ENCODE measurements around the gene ZNF345. TPM values are rescaled to one million over a fixed set of nuclear protein-coding genes. Genes with fewer than 3 reads are reported as not detected.

The ZNF345 gene
- polyA plus RNA-seq, 1 of the 3 experiments (the other 2 are of a cell fraction) = 2.4 TPM

DNA sequence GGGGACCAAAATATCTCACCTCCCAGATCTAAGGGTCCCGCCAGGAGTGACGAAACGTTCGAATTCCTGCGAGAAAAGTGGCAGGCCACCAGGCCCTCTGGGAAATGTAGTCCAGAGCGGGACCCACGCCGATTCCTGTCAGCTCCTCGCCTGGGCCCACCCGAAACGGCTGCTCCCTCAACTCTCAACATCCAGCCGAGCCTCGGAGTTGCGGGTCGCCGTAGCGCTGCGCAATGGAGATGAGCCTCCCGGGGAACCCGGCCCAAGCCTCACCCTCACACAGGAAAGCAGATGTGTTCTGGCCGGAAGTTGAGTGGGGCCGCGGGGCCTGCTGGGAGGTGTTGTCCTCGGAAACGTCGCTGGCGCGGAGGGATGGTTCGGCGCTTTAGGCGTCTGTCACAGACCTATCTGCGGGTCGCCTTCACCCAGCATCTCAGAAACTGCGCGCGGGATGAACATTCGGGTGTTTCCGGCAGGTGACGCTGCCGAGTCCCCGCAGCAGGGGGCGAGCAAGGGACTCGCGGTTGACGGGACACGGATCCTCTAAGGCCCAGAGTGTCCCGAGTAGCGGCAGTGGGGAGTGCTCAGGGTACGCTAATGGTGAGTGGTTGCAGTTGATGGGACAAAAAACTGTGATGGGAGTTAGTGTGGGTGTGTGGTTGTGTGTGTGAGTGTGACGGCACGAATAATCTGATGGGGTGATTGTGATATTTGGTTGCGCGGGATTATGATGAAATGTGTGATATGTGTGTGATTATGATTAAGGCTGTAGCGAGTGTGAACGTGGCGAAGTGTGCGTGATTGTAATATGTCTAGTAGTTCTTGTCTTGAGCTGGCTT is 65.5 kb downstream of the ZNF345 start, which contains the start of the genes ZNF568 and ZNF829:
TSS of gene ZNF568 (plus strand) at position 341 of the 839 bp plus-strand sequence. CDS start 6,439 bp downstream, outside the sequence.
TSS of gene ZNF829 (minus strand) at position 300 of the 839 bp plus-strand sequence. CDS start 1,124 bp downstream, outside the sequence.
- H3F3A ChIP-seq (replicated peaks; ENCODE audit: insufficient read depth) = peaks cover 11% of the 10 kb centered on the region
- ChIA-PET POLR2A (interaction anchor here (0.9 to 1.1 kb wide), 2 partner anchors 66 to 78 kb away, joined by 3 to 4 read pairs; partner anchors contain the start of genes ZNF345 and ZNF790), CTCF (interaction anchor here (2.0 kb wide), 1 partner anchor 12 kb away, joined by 5 read pairs; no protein-coding TSS in a partner anchor)
- H3K4me1 ChIP-seq (ENCODE audit: control insufficient read depth in 1 of 2, insufficient read depth in 2 of 2, low read depth in 1 of 2, low read length in 1 of 2) = peaks cover 0 to 12% of the 10 kb centered on the region in 2 experiments; a peak in 2 of 4 replicates
- WGBS (ENCODE audit: low lambda C conversion rate) = 3% methylated on average over 48 of the region's 57 CpGs
- H4K20me1 ChIP-seq (ENCODE audit: insufficient read depth) = no peaks in the 10 kb centered on the region
- H3K27me3 ChIP-seq (ENCODE audit: insufficient read depth) = no peaks in the 10 kb centered on the region
- 0 out of 2 replicates have a peak, but pooled peaks cover 7% of the 10 kb centered on the region for H3K9me3 ChIP-seq
- peak within 1 kb of the TSS; percentile 88 for H2AFZ ChIP-seq (ENCODE audit: low read depth)
- peak within 1 kb of the TSS; percentile 67 for H3K4me2 ChIP-seq
- H3K4me3 ChIP-seq (ENCODE audit: low read depth in 2 of 2, low read length in 1 of 2) = peak within 1 kb of the TSS; percentile 66 to 85
- DNase-seq = peak; percentile 87
- H3K36me3 ChIP-seq (replicated peaks in 1 of 2; ENCODE audit: control insufficient read depth in 1 of 2, insufficient read depth in 2 of 2, low read length in 1 of 2) = peaks cover 39 to 61% of the 10 kb centered on the region in 2 experiments
- H3K79me2 ChIP-seq (ENCODE audit: insufficient read depth) = peaks cover 15% of the 10 kb centered on the region; the same call in 1 of the 2 replicates
- H3K9ac ChIP-seq = peak within 1 kb of the TSS; percentile 69
- H3K27ac ChIP-seq (ENCODE audit: low read depth in 2 of 2, low read length in 1 of 2) = peak within 1 kb of the TSS; percentile 82 to 97
- no peaks in the 10 kb centered on the region for H3K9me2 ChIP-seq
- TF ChIP-seq, protein P1, sequence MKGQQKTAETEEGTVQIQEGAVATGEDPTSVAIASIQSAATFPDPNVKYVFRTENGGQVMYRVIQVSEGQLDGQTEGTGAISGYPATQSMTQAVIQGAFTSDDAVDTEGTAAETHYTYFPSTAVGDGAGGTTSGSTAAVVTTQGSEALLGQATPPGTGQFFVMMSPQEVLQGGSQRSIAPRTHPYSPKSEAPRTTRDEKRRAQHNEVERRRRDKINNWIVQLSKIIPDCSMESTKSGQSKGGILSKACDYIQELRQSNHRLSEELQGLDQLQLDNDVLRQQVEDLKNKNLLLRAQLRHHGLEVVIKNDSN (IDR thresholded peaks at IDR 0.05; ENCODE audit: borderline replicate concordance, low read depth) = peak; percentile 29; the same call in 1 of the 2 replicates
- no peak for TF ChIP-seq FOSL2 (IDR thresholded peaks at IDR 0.05; ENCODE audit: borderline replicate concordance, low read depth)
- TF ChIP-seq RAD21 (IDR thresholded peaks at IDR 0.05; ENCODE audit: low read length) = peak; percentile 51
- TF ChIP-seq RCOR1 (IDR thresholded peaks at IDR 0.05; ENCODE audit: low read length) = peak; percentile 34; the same call in 1 of the 2 replicates
- 0 out of 2 replicates have a peak, but pooled peaks have one; percentile 30 for TF ChIP-seq YY1 (IDR thresholded peaks at IDR 0.05; ENCODE audit: low read depth)
- no peak for TF ChIP-seq IRF3 (IDR thresholded peaks at IDR 0.05; ENCODE audit: low read depth, low read length)
- TF ChIP-seq PBX3 (IDR thresholded peaks at IDR 0.05) = peak; percentile 58; the same call in 1 of the 2 replicates
- TF ChIP-seq TAF1 (IDR thresholded peaks at IDR 0.05; ENCODE audit: borderline replicate concordance, low read depth, low read length) = no peak
- no peak for TF ChIP-seq RFX5 (IDR thresholded peaks at IDR 0.05; ENCODE audit: low read length)
- TF ChIP-seq SMC3 (IDR thresholded peaks at IDR 0.05; ENCODE audit: low read depth, low read length) = peak; percentile 35
- TF ChIP-seq FOXJ3 (CRISPR knock-in tag; IDR thresholded peaks at IDR 0.05) = 0 out of 2 replicates have a peak, but pooled peaks have one; percentile 41
- TF ChIP-seq SIN3A (IDR thresholded peaks at IDR 0.05; ENCODE audit: borderline replicate concordance, low read depth, low read length) = 0 out of 2 replicates have a peak, but pooled peaks have one; percentile 46
- no peak for TF ChIP-seq REST (IDR thresholded peaks at IDR 0.05; ENCODE audit: low read depth, low read length)
- no peak for TF ChIP-seq POLR2AphosphoS5 (IDR thresholded peaks at IDR 0.05; ENCODE audit: low read depth, low read length)
- no peak for TF ChIP-seq USF2 (IDR thresholded peaks at IDR 0.05; ENCODE audit: borderline replicate concordance, low read depth, low read length)
- no peak for TF ChIP-seq NRF1 (IDR thresholded peaks at IDR 0.05; ENCODE audit: low read depth, low read length)
- TF ChIP-seq MXI1 (IDR thresholded peaks at IDR 0.05; ENCODE audit: low read depth, low read length) = peak; percentile 79; the same call in 1 of the 2 replicates
- TF ChIP-seq GABPA (IDR thresholded peaks at IDR 0.05; ENCODE audit: low read depth) = peak; percentile 91
- TF ChIP-seq MEF2A (IDR thresholded peaks at IDR 0.05; ENCODE audit: borderline replicate concordance, low read depth) = no peak
- TF ChIP-seq GATA2 (CRISPR knock-in tag; IDR thresholded peaks at IDR 0.05) = peak; percentile 72
- TF ChIP-seq ELF1 (IDR thresholded peaks at IDR 0.05) = peak; percentile 71
- peak; percentile 99 for TF ChIP-seq CHD2 (IDR thresholded peaks at IDR 0.05; ENCODE audit: low read length, partially characterized antibody)
- no peak for TF ChIP-seq EZH2phosphoT487 (IDR thresholded peaks at IDR 0.05; ENCODE audit: borderline replicate concordance, low read depth)
- TF ChIP-seq NFIC (IDR thresholded peaks at IDR 0.05; ENCODE audit: borderline replicate concordance) = no peak
